ENCODE measurements around the gene PRRT1.
"Not testable (repeated sequence)": the region's sequence is repeated elsewhere in the genome, so short reads cannot be mapped to it uniquely, and the experiment has no call there.

Gene PRRT1

DNA sequence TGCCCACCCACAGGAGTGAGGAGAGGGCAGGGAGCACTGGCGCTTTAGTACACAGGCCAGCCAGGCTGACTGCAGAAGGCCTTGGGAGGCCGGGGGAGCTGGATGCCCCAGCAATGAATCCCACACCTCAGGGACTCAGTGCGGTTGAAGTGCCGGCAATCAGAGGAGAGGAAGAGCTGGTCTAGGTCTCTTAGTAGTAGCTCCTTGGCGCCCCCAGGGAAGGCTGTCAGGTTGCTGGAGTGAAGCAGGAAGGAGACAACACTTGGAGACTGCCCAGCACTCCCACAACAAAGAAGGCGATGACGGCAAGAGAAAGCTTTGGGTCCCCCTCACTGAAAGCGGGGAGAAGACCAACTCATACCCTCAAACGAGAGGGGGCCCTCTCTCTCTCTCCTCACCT lies 34.3 kb downstream of the PRRT1 start:
- no peak for DNase-seq

DNA sequence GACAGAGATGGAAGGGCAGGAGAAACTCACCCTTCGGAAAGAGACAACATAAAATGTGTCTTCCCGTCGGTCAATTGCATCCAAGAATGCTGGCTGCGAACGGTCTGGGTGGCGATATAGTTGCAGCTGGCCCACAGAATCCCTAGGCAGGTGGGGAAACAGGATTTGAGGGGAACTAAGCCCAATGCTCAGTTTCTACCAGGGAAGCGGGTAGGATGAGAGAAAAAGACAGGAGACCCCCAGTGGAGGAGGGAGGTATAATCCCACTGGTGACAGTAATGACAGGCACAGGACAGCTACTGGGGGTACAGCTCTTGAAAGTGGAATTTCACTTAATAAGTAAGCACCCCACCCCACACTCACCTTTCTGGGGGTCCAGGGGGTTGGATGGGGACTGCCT lies 35.1 kb downstream of the PRRT1 start:
- no peak for DNase-seq

DNA sequence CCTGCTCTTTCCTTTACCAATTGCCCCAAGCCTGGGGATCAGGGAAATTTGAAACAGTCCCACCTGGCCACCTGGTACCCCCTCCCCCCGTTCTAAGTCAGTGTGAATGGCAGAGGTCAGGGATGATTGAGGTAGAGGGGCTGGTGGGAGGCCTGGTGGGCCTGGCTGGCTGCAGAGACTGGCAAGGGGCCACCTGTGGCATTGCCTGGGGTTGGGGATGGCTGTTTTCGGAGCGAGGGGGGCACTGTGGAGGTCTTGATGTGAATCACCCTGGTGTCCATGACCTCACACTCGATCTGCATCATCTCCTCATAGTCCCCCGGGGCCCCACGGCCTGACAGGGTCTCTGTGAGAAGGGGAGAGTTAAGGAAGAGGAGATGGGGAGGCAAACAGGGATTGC lies 36.1 kb downstream of the PRRT1 start:
- DNase-seq: no peak

DNA sequence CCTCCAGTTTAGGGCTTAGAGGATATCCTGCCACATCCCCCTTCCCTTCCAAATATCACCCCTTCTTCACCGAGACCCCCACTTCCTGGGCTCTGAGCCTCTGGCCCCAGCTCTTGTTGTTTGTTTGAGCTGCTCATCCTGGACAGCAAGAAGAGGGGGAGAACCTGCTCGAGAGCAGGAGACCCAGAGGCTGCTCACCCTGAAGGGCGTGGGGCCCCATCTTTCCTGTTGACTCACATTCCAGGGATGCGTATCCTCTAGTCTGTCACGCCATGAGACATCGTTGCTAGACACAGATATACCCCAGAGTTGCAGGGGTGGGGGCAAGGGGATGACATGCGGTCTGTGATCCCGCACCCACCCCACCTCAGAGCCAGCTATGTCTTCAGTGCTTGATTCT lies 36.9 kb downstream of the PRRT1 start:
- no peak for DNase-seq

DNA sequence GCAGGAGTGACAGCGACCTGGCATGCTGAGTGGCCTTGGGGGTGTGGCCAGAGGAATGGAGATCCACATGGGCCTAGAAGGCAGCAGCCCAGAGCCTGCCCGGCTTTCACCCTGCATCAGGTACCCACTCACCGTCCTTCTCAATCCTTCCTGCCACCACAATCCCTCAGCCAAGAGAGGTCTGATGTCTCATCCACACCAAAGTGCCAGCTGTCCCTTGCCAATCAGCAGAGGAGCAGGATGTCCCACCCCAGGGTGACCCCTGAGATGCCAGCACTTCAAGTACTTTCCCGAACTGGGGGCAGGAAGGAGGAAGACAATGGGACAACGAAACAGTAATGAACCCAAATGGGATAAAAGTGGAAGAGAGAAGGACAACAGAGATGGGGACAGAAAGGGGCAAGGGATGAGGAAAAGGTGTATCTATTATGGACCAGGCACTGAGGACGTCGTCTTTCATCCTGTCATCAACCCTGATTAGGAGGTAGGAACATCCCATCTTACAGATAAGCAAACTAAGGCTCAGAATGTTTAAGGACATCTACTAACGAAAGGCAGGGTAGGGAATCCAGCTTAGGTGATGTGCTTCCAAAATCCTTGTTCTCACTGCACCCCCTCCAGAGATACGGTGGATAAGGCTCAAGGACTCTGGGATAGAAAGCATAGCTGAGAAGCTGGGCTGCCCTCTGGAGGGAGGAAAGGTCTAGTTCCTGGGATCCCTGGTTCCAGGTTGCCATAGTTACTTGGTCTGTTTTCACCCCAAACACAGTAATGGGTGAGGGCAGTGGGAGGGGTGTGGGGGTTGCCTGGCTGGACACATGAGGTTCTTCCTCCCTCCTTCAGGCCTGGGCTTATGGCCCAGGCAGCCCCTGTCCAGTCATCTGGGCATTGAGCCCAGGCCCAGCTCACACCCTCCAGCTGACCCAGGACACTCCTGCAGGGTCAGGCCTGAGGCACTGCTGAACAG lies 38.1 kb downstream of the PRRT1 start:
- no peak for DNase-seq

- DNase-seq: no peak
Measured at GRCh38 chr6:32112431-32112980, 39.2 kb downstream of the PRRT1 start.

DNA sequence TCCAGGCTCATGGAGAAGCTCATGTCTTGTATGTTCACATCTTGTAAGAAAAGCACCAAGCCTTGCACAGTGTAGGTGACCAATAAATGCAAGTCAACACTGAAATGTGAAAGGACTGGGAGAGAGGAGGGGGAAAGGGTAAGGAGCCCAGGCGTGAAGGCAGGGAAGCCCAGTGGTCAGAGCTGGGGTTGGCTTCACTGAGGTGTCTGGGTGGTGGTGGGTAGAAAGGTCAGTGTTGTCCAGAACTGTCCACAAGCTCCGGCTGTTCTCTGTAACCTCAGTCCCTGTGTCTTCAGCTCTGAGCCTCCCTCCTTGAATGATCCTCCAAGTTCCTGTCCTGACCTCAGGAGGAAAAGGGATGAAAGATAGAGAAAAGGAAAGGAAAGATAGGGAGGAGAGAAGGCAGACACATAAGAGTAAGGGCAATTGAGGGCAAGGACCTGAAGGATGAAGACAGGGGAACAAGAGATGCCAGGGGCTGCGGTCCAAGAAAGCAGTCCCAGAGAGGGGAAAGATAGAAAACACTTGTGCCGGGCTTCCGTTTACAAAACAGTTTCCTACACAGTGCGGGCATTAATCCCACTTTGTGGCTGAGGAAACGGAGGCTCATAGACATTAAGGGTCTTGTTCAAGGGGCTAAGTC lies 40.2 kb downstream of the PRRT1 start:
- DNase-seq: no peak

DNA sequence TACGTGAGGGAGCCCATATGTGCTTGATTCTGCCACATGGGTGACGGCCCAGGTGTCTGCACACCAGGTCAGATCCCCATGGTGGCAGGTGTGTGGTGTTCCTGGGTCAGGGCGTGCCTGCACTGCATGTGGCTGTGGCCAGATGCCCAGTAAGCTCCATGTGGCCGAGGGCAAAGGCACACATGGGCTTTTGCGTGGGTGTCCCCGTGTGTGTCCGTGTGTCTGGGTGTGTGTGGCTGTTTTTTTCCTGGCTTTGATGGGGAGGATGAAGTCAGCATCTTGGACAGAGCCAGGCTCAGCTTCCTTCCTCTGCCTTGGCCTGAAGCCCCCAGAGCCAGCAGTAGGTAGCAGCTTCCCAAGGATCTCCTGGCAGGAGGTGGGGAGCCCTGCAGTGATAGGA lies 41.1 kb downstream of the PRRT1 start:
- no peak for DNase-seq

GRCh38 chr6:32109765-32110160 lies 42.0 kb downstream of the PRRT1 start:
- no peak for DNase-seq

DNA sequence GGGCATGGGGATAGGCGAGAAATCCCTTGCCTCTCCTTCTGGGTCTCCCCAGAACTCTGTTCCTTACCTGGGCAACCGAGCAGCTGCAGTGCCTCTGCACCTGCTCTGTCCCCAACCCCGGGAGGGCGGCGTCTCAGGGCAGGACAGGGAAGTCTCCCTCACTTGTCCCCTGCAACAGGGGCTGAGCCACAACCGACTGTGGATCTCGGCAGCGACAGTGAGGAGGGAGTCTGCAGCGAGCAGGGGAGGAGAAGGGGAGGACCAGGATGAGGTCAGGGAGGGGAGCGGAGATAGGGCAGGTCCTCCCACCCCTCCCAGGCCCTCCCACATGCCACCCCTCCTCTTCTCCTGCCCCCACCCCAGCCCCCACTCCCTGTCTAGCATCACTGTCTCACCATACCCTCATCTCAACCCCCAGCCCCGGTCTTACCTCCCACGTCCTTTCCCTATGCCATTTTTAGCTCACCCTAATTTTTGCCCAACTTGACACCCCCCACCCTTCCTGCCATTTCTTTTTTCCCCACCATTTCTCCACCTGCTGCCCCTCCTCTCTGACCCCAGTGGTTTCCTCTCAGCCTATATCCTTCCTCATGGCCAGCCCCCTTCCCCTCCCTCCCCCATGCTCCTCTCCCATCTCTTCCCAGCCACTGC lies 42.5 kb downstream of the PRRT1 start, which contains the start of gene TNXB:
TSS of gene TNXB (minus strand) at position 225 of the 651 bp plus-strand sequence. CDS start 11,140 bp downstream, outside the sequence.
- no peak for DNase-seq

DNA sequence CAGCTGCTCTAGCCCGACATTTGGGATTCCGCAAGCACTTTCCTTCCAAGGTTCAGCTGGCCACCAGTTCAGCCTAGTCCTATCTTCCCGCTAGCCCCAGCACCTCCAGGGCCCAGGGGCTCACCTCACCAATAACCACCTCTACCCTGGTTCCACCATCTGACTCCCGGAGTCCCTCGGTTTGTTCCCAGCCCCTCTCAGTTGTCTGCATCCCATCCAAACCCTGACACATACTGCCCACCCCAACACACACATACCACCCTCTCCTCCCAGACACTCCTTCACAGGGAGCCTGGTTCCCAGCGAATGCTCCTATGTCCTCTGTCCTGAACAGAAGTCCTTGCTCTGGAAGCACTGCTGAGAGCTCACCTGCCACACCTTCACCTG lies 43.0 kb downstream of the PRRT1 start:
- no peak for DNase-seq

DNA sequence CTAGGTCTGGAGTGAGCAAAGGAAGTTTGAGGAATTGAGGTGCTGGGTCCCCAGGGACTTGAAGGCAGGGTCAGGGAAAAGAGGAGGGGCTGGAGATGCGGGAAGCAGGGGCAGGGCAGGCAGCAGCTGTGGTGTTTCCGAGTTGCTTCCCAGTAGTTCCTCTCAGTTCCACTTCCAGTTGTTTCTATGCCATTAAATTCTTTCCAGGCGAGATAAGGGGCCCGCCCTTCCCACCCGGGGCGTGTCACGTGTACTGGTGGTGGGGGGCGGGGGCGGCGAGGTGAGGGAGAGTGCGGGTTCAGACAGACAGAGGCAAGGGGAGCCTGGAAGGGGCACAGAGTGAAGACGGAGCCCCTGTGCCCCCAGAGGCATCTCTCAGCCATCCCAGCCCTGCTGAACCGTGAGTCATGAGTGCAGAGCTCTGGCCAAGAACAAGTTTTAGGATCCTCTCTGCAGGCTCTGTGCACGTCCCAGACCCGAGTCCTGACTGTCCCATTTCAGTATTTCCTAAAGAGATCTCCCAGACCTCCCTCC lies 43.6 kb downstream of the PRRT1 start:
- DNase-seq: no peak

GRCh38 chr6:32107406-32107805 lies 44.3 kb downstream of the PRRT1 start:
- DNase-seq: no peak

DNA sequence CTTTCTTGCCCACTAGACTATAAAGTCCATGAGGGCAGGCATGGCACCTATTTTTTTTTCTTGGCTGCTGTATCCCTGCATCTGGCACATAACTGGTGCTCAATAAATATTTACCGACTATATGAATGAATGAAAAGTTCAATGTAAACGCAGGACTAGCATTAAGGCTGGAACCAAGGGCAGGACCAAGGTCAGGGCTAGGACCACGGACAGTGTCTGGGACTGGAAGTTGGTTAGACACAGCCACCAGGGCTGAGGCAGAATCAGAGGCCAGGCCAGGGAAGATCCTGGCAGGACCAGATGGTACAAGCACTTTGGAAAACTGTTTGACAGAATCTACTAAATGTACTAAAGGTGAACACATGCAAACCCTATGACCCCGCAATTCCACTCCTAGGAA lies 46.3 kb downstream of the PRRT1 start:
- no peak for DNase-seq

DNA sequence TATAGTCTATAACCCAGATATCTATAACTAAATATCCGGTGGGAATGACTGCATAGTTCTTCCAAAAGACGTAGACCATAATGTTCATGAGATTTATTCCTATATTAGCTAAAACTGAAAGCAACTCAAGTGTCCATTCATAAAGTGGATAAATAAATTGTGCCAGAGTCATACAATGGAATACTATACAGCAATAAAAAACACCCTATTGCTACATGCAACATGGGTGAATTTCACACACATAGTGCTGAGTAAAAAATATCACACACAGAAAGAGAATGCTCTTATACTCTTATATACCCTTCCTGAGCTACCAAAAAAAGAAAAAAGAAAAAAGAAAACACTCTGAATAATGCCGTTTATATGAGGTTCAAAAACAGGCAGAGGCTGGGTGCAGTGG lies 49.5 kb downstream of the PRRT1 start:
- no peak for DNase-seq

DNA sequence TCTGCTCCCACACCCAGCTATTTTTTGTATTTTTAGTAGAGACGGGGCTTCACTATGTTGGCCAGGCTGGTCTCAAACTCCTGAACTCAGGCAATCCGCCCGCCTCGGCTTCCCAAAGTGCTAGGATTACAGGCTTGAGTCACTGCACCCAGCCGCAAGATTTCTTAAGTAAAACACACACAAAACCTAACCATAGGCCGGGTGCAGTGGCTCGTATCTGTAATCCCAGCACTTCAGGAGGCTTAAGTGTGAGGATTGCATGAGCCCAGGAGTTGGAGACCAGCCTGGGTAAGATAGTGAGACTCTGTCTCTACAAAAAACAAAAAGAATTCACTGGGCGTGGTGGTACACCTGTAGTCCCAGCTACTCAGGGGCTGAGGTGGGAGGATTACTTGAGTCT lies 51.5 kb downstream of the PRRT1 start:
- not testable (repeated sequence) for DNase-seq

All from activated T-cell treated with anti-CD3 and anti-CD28 coated beads for 4 hours (primary cell).